HEK293 (cell line): ENCODE data around the gene REPS2.

Experiments used
- CTCF ChIA-PET: fragments of 350-600 bp; formaldehyde crosslinking; extraction: SDS; loops from one replicate; lab custom pipeline; 2021; ENCODE audit warnings: antibody characterized with exemption; lab: Yijun Ruan, JAX
- POLR2A ChIA-PET: fragments of 300-600 bp; formaldehyde crosslinking; extraction: SDS; loops from one replicate; lab custom pipeline; 2020; ENCODE audit warnings: antibody characterized with exemption, inconsistent platforms; lab: Yijun Ruan, JAX
- H3K27ac ChIP-seq: fragments of 200-500 bp; sonication (Bioruptor generic); 2 replicates; pipeline ENCODE4 v1.5.1; 2014; ENCODE audit warnings: low read depth, low read length, control low read depth, inconsistent platforms; ENCODE audit errors: extremely low read depth
- H3K36me3 ChIP-seq, 2 experiments: fragments of 200-500 bp in 1 of 2; sonication (Bioruptor generic) in 1 of 2; 1 replicate in 1 of 2; 2 replicates in 1 of 2; pipeline ENCODE4 v1.5.1; 2014 to 2017; ENCODE audit warnings: inconsistent platforms in 2 of 2, low read length in 2 of 2; ENCODE audit not compliant: control insufficient read depth in 2 of 2, insufficient read depth in 1 of 2
- H3K4me1 ChIP-seq: fragments of 200-500 bp; sonication (Bioruptor generic); 2 replicates; pipeline ENCODE4 v1.5.1; 2014; ENCODE audit warnings: mild to moderate bottlenecking, low read length, inconsistent platforms; ENCODE audit not compliant: control insufficient read depth, insufficient read depth
- H3K4me3 ChIP-seq: 2 replicates; pipeline ENCODE4 v1.5.1; 2011; ENCODE audit warnings: low read depth, mild to moderate bottlenecking, control low read depth, low read length, moderate library complexity
- H3K9me3 ChIP-seq: fragments of 200-500 bp; sonication (Bioruptor generic); 2 replicates; pipeline ENCODE4 v1.5.1; 2014; ENCODE audit warnings: low read depth, low read length, inconsistent platforms; ENCODE audit not compliant: control insufficient read depth, insufficient read depth
- BCL11A ChIP-seq: fragments of 450-650 bp; formaldehyde crosslinking; IDR thresholded peaks from 2 replicates; pipeline ENCODE4 v1.5.1; 2016; ENCODE audit warnings: low read depth, missing biosample characterization, missing genetic modification characterization
- HIC1 ChIP-seq: fragments of 450-650 bp; formaldehyde crosslinking; IDR thresholded peaks from 2 replicates; pipeline ENCODE4 v1.5.1; 2016; ENCODE audit warnings: missing biosample characterization, missing genetic modification characterization
- HOXA7 ChIP-seq: sonication (generic); formaldehyde crosslinking; IDR thresholded peaks from 2 replicates; pipeline ENCODE4 v1.8.1; 2022; ENCODE audit warnings: missing genetic modification reagents, borderline replicate concordance
- KLF9 ChIP-seq: fragments of 450-650 bp; formaldehyde crosslinking; IDR thresholded peaks from 2 replicates; pipeline ENCODE4 v1.5.1; 2016; ENCODE audit warnings: missing biosample characterization, missing genetic modification characterization, low read depth
- PRDM6 ChIP-seq: fragments of 450-650 bp; formaldehyde crosslinking; IDR thresholded peaks from 2 replicates; pipeline ENCODE4 v1.5.1; 2017; ENCODE audit warnings: missing biosample characterization, missing genetic modification characterization
- RBAK ChIP-seq: fragments of 450-650 bp; formaldehyde crosslinking; IDR thresholded peaks from 2 replicates; pipeline ENCODE4 v1.5.1; 2016; ENCODE audit warnings: missing biosample characterization, missing genetic modification characterization
- TCF7L2 ChIP-seq: IDR thresholded peaks from 2 replicates; pipeline ENCODE4 v1.6.1; 2011; ENCODE audit warnings: low read depth, mild to moderate bottlenecking, inconsistent platforms, low read length, moderate library complexity, borderline replicate concordance
- ZBTB20 ChIP-seq: fragments of 450-650 bp; formaldehyde crosslinking; IDR thresholded peaks from 2 replicates; pipeline ENCODE4 v1.5.1; 2016; ENCODE audit warnings: missing biosample characterization, missing genetic modification characterization
- ZBTB44 ChIP-seq: fragments of 450-650 bp; IDR thresholded peaks from 2 replicates; pipeline ENCODE4 v1.5.1; 2018; ENCODE audit warnings: missing biosample characterization, mild to moderate bottlenecking, missing genetic modification characterization
- ZFP37 ChIP-seq: fragments of 450-650 bp; formaldehyde crosslinking; IDR thresholded peaks from 2 replicates; pipeline ENCODE4 v1.5.1; 2016; ENCODE audit warnings: missing biosample characterization, missing genetic modification characterization
- ZNF16 ChIP-seq: fragments of 450-650 bp; formaldehyde crosslinking; IDR thresholded peaks from 2 replicates; pipeline ENCODE4 v1.5.1; 2016; ENCODE audit warnings: low read depth, missing biosample characterization, missing genetic modification characterization
- ZNF366 ChIP-seq: fragments of 450-650 bp; formaldehyde crosslinking; conservative IDR thresholded peaks from 2 replicates; pipeline ENCODE4 v1.5.1; 2016; ENCODE audit warnings: missing biosample characterization, missing genetic modification characterization
- ZNF518A ChIP-seq: fragments of 450-650 bp; formaldehyde crosslinking; conservative IDR thresholded peaks from 2 replicates; pipeline ENCODE4 v1.5.1; 2016; ENCODE audit warnings: low read depth, missing biosample characterization, missing genetic modification characterization
- ZNF530 ChIP-seq: fragments of 450-650 bp; formaldehyde crosslinking; IDR thresholded peaks from 2 replicates; pipeline ENCODE4 v1.5.1; 2016; ENCODE audit warnings: low read depth, missing biosample characterization, missing genetic modification characterization
- ZNF600 ChIP-seq: fragments of 450-650 bp; formaldehyde crosslinking; IDR thresholded peaks from 2 replicates; pipeline ENCODE4 v1.5.1; 2016; ENCODE audit warnings: missing biosample characterization, missing genetic modification characterization
- ZNF623 ChIP-seq: fragments of 450-650 bp; formaldehyde crosslinking; IDR thresholded peaks from 2 replicates; pipeline ENCODE4 v1.5.1; 2016; ENCODE audit warnings: missing biosample characterization, missing genetic modification characterization
- ZNF629 ChIP-seq: fragments of 450-650 bp; formaldehyde crosslinking; IDR thresholded peaks from 2 replicates; pipeline ENCODE4 v1.5.1; 2017; ENCODE audit warnings: missing biosample characterization, missing genetic modification characterization
- ZNF645 ChIP-seq: fragments of 450-650 bp; formaldehyde crosslinking; IDR thresholded peaks from 2 replicates; pipeline ENCODE4; 2016; ENCODE audit warnings: missing biosample characterization, missing genetic modification characterization
- ZNF660 ChIP-seq: fragments of 450-650 bp; IDR thresholded peaks from 2 replicates; pipeline ENCODE4 v1.5.1; 2018; ENCODE audit warnings: missing biosample characterization, mild to moderate bottlenecking, missing genetic modification characterization
- ZNF701 ChIP-seq: fragments of 450-650 bp; formaldehyde crosslinking; IDR thresholded peaks from 2 replicates; pipeline ENCODE4 v1.5.1; 2016; ENCODE audit warnings: missing biosample characterization, missing genetic modification characterization
- ZNF792 ChIP-seq: fragments of 450-650 bp; formaldehyde crosslinking; IDR thresholded peaks from 2 replicates; pipeline ENCODE4 v1.5.1; 2016; ENCODE audit warnings: missing biosample characterization, missing genetic modification characterization
- ZNF843 ChIP-seq: fragments of 450-650 bp; formaldehyde crosslinking; IDR thresholded peaks from 2 replicates; pipeline ENCODE4 v1.5.1; 2016; ENCODE audit warnings: missing biosample characterization, missing genetic modification characterization
- ZSCAN23 ChIP-seq: fragments of 450-650 bp; formaldehyde crosslinking; IDR thresholded peaks from 2 replicates; pipeline ENCODE4 v1.5.1; 2016; ENCODE audit warnings: missing biosample characterization, missing genetic modification characterization
- ZSCAN5A ChIP-seq: fragments of 450-650 bp; formaldehyde crosslinking; IDR thresholded peaks from 2 replicates; pipeline ENCODE4 v1.5.1; 2016; ENCODE audit warnings: missing biosample characterization, missing genetic modification characterization

The REPS2 gene

GRCh38 chrX:16993791-16994318 lies 47.4 kb downstream of the REPS2 start:
- TF ChIP-seq ZBTB20 (no peak), ZFP37 (tag by site-specific recombination) (no peak), ZNF701 (no peak), ZNF645 (tag by site-specific recombination) (no peak), ZNF16 (tag by site-specific recombination) (no peak), ZNF623 (tag by site-specific recombination) (no peak), ZNF792 (tag by site-specific recombination) (no peak), ZBTB44 (no peak), RBAK (tag by site-specific recombination) (no peak), KLF9 (no peak), ZNF600 (tag by site-specific recombination) (no peak), ZSCAN5A (no peak), ZNF530 (tag by site-specific recombination) (no peak), ZNF660 (tag by site-specific recombination) (no peak), ZNF629 (tag by site-specific recombination) (no peak), TCF7L2 (no peak), BCL11A (tag by site-specific recombination) (no peak), PRDM6 (tag by site-specific recombination) (no peak), ZNF843 (no peak)

GRCh38 chrX:16994736-16995135 lies 48.3 kb downstream of the REPS2 start:
- no peaks in the 10 kb centered on the region for H3K4me1 ChIP-seq
- H3K9me3 ChIP-seq = no peaks in the 10 kb centered on the region
- H3K27ac ChIP-seq = no peak overlapping the region
- no peaks in the 10 kb centered on the region for H3K36me3 ChIP-seq
- no peak overlapping the region for H3K4me3 ChIP-seq
- ChIA-PET CTCF (interaction anchor here (0.7 to 1.7 kb wide), 4 partner anchors 9 to 112 kb away, joined by 3 to 17 read pairs (median 4); no protein-coding TSS in a partner anchor), POLR2A (no interaction called here)
- TF ChIP-seq ZFP37 (tag by site-specific recombination) (no peak), ZNF629 (tag by site-specific recombination) (no peak), HOXA7 (CRISPR knock-in tag) (no peak), HIC1 (tag by site-specific recombination) (no peak), ZNF518A (tag by site-specific recombination) (no peak), ZSCAN23 (no peak), ZNF366 (no peak)

More at GRCh38 chrX:16993791-16994318, 47.4 kb downstream of the REPS2 start:
- Histone ChIP-seq H3K4me3 (no peak overlapping the region), H3K4me1 (no peaks in the 10 kb centered on the region), H3K27ac (no peak overlapping the region), H3K9me3 (no peaks in the 10 kb centered on the region), H3K36me3 (no peaks in the 10 kb centered on the region)
- ChIA-PET CTCF (interaction anchor here (0.5 to 1.7 kb wide), 10 partner anchors 8 to 111 kb away, joined by 3 to 17 read pairs (median 4); no protein-coding TSS in a partner anchor), POLR2A (no interaction called here)
